AML-193 (cell line): Measurements from ENCODE around the gene EHD3.

Experiments used
- DNase-seq, 2 experiments: peaks; one replicate each; lab custom pipeline; 2025; lab: John Stamatoyannopoulos, UW

The EHD3 gene

DNA sequence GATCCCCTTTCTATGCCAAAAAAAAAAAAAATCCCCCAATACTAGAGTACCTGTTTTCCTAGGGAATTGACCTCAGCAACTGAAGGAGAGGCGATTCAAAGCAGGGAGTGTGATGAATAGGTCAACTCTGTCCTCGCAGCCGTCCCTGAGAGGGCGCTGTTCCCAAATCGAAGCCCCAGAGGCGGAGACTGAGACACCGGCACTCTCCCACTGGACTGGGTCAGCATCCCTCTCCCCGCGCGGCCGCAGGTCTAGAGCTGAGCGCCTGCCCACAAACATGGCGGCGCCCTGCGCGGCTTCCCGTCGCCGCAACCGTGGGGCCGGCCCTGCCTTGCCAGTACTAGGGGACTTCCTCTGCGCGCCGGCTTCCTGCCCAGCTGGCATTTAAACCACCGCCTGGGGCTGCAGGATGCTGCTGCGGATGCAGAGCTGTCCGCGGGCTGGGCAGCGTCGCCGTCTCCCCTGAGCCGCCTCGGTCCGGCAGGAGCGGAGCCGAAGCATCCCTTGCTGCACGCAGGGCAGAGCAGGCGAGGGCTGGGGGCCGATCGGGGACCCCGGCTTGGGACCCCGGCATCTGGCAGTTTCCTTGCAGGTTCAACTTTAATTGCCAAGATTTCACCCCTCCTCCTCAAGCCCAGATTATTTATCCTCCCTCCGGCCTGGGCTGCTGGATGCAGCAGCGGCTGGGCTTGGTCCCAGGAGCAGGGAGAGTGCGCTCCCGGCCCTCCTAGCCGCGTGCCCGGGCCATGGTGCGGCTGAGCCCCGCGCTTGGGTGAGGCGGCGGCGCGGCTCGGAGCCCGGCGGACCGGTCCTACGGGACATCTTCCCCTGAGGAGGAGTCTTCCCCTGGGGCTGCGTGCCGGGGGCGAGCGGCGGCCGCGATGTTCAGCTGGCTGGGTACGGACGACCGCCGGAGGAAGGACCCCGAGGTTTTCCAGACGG lies at the start of gene EHD3:
Gene EHD3, plus strand, starts transcription at position 412 of the 942 bp plus-strand sequence. Its CDS starts 470 bp downstream, at position 882.
- DNase-seq = no peak

DNA sequence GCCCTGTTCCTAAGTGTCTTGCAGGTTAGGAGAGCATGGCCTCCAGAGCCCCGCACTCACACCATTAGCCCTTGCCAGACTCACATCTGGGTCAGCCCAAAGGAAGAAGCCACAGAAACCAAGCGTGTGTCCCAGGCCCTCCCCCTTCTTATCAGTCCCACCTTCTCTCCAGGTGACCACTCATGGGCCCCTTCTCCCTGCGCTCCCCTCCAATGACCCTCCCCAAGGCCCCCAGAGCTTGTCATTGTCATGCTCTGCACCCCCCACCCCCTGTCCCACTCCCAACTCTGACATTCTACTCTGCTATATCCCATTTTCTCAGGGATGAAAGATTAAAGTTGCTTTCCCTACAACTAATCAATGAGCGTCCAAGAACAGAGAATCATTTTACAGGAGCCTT lies 46.8 kb upstream of the EHD3 start:
- no peak for DNase-seq

DNA sequence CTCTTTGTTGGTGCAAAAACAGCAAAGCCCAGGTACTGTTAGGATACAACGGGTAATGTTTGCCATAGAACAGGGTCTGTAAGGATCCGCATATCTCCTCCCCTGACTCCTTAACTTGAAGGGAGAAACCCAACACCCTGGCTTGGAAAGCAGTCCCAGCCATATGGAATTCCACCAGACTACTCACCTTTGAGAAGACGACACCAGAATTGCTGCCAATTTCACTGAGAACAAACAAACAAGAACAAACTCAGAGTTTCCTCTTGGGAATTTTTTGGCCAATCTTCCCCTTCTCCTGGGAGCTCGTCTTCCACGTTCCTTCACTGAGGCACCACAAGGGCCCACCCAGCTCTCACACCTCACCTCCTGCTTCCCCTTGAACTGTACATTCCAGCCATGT lies 45.8 kb upstream of the EHD3 start:
- no peak for DNase-seq

DNA sequence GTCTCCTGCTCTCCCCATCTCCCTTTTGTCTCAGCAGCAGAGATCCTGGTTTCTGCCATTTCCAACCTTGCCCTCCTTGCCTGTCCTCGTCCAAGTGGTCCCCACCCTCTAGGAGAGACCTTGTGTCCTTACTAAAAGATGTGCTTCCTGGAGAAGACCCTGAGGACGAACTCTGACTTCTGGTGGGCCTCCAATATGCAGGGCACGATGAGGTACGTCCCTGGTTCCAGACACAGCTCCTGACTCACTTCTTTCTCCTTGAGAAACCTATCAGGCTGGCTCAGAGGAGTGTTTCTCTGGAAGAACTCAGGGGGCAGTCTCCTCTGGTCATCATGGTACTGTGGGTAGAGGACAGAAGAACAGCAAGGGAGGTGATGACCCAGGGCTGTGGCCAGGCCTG lies 44.8 kb upstream of the EHD3 start:
- no peak for DNase-seq

DNA sequence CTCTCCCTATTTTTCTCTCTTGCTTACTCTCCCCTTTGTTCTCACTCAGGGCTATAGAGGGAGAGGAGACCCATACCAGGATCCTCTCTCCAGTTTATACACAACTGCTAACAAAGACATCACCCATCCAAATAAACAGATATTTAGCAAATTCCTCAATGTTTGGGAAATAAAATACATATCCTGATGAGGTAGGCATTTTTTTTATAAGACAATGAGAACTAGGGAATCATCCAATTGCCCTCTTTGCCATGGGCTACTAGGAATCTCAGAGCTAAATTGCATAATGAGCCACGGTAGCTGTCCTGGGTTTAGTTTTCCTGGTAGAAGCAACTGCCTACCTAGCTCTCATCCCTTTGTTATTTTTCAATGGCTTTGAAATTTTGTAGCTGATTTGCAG lies 43.8 kb upstream of the EHD3 start:
- DNase-seq = no peak

DNA sequence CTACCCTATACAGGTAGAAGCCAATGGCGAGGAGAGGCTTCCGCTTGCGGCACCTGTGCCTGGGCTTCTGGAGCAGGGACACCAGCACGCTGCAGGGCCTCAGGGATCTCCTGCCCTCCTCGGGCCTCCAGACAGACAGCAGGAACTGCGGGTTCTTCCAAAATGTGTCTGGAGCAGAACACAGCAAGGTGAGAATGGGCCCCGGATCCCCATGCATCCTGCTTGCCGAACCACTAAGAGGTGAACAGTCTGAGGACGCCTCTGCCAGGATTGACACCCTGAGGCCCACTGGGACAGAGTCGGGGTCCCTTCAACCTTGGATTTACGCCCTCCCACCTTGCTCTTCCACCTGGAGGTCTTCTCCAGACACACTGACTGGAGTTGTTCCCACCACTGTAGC lies 42.0 kb upstream of the EHD3 start:
- no peak for DNase-seq

DNA sequence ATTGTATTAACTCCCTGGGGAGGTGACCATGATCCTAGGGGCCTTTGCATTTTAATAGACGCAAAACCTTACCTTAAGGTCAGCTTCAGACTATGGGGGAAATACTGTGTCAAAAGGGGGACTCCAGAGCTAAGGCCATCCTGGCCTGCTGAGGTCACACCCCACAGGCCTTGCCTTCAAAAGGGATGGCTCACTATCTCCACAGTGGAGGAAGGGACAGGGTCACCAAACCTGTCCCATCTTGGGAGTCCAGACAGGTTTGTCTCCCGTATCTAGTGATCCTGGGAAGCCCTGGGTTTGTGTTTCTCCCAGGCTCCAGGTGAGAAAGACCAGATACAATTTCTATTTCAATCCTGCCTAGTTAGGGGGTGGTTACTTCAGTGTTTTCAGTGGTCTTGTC lies 41.6 kb upstream of the EHD3 start:
- no peak for DNase-seq

DNA sequence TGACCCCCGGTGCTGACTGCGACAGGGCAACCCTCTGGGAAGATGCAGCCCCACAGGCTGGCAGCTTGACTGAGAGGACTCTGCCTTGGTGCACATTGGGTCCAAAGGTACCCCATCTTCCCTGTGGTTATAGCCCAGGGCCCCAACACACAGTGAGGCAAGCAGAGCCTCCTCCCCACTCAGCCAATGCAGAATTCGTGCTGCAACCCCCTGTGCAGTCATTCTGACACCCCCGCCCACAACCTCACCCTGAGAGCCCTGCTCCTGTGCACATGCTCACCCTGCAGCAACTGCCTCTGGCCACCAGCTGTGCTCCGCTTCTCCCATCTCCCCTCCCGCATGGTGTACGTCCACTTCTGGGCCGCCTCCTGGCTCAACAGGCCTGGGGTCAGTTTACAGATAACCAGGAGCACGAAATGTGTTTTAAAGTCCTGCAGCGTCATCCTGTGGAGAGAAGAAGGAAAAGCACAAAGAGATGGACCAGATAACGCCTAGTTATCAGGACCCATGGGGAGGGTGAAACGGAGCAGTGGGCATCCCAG lies 41.0 kb upstream of the EHD3 start:
- no peak for DNase-seq

DNA sequence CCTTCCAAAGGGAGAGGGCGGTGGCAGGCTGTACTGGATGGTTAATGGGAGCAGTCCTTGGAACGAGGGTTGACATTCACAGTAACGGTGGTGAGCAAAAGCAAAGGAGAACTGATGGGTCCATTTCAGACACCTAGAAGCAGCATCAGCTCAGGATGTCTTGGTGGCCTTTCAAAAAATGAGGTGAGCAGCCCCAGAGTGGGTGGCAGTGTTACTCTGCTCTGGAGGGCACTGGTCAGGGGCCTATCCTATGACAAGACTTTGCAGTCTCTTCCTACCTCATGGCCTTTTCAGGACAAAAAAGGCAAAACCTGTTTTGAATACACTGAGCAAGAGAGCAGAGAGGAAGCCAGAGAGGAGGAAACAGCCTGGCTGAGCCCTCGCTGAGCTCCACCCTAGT lies 40.1 kb upstream of the EHD3 start:
- no peak for DNase-seq

DNA sequence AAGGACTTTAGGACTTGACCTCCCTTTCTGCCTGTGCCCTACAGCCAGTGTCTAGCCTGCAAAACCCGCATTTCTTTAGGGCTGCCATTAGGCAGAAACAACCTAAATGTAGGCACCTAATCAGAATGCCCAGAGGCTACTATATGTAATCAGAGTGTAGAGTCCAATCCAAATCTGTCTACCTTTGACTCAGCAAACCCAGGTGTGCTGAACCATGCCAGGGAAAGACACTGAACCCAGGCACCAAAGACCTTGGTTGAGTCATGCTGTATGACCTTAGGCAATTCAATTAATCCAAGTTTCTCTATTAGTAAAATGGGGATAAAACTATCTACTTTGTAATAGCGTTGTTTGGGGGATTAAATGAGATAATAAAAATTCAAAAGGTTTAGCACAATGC lies 37.3 kb upstream of the EHD3 start:
- no peak for DNase-seq

DNA sequence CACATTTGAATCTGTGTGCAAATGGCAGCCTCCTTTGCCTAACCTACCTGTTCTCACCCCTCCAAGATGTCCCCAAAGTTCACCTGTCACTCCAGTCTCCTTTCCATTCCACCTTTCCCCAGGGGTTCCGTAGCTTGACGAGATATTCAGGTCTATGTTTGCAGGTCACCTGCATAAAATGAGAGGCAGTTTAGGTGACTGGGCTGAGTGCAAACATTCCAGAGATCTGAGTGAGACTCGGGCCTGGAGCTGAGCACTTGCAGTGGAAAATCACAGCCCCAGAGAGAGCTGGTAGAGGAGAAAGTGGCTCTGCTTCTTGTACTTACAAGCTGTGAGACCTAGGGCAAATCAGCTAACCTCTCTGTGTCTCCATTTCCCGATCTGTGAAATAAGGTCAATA lies 36.8 kb upstream of the EHD3 start:
- DNase-seq = no peak

DNA sequence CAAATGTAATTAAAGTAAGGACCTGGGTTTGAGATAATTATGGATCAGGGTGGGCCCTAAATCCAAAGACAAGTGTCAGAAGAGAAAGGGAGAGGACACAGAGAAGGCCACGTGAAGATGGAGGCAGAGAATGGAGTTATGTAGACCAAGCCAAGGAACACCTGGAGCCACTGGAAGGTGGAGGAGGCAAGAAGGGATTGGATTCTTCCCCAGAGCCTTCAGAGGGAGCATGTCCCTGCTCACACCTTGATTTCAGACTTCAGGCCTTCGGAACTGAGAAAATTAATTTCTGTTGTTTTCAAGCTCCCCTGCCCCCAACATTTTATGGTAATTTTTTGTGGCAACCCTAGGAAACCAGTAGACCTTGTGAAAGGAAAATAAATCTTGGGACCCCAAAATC lies 36.3 kb upstream of the EHD3 start:
- DNase-seq = no peak

DNA sequence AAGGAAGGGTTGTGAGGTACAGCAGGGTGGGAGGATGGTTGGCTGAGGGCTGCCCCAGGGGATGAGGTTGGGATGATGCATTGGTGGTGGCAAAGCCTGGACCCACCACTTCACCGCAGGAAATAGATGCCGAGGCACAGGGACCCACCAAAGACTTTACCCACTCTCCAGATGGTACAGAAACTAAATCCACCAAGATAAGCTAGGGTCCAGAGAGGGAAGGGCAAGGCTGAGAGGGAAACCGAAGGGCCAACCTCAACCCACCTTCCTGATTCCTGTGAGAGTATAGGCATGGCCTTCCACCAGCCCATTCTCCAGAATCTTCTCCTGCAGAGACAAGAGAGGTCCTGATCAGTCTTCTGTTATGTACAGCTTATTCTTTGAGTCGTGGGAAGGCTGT lies 34.7 kb upstream of the EHD3 start:
- no peak for DNase-seq

DNA sequence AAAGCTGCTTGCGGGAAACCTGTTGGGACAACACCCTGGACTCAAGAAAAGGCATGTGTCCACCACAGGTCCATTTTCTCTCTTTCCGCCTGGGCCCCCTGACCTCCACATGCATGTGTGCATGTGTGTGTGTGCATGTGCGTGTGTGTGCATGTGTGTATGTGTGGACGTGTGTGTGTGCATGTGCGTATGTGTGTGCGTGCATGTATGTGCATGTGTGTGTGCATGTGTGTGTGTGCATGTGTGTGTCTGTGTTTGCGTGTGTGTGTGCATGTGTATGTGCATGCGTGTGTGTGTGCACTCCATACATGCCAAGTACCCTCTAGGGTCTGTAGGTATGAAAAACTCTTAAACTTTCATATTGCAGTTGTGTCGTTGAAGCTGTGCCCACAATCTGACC lies 33.0 kb upstream of the EHD3 start:
- DNase-seq = no peak

DNA sequence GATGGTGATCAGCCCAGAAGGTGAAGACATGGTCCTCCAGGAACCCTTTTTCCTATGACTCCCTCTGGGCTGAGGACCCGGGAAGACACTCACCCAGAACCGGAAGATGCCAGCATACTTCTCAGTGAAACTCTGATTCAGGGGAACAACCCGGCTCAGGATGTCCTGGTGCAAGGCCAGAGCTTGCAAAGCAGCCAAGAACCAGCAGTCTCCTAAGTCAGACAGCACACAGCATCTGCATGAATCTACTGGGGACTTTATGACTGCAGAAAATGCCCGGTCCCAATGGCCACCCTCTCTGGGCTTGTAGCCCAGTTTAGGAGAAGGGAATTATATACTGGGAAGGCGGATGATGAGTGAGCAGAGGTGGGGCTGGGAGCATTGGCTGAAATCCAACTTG lies 31.9 kb upstream of the EHD3 start:
- no peak for DNase-seq

DNA sequence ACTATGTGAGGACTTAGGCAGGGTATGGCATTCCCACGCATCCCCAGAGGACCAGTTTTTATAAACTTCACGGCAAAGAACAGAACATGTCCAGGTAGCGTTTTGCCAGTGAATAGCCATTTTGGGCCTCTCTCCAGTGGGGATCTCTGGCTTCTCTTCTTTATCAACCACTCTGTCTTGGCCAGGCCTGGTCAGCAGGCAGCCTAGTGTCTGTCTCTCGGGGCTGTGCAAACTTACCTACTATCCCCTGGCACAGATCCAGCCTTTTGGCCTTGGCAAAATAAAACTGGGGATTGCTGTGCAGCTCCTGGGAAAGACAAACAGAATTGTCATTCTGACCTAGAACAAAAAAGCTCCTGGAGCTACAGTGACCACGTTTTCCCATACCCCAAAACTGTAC lies 31.1 kb upstream of the EHD3 start:
- DNase-seq = no peak

DNA sequence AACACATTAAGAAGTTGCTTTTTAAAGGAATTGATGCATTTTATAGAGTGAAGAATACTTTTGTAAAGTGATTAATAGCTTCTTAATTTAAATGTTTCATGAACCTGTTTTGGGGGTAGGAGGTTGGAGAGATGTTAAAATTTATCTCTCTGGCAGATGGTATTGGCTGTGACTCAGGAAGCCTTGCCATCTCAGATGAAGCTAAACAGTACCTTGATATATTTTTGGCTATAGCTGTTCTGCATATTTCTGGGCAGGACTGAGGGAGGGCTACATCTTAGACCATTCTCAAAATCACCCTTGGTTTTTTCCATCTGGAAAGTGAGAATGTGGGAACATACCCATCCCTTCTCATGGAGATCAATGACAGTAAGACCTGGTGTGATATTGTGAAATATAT lies 30.0 kb upstream of the EHD3 start:
- no peak for DNase-seq

DNA sequence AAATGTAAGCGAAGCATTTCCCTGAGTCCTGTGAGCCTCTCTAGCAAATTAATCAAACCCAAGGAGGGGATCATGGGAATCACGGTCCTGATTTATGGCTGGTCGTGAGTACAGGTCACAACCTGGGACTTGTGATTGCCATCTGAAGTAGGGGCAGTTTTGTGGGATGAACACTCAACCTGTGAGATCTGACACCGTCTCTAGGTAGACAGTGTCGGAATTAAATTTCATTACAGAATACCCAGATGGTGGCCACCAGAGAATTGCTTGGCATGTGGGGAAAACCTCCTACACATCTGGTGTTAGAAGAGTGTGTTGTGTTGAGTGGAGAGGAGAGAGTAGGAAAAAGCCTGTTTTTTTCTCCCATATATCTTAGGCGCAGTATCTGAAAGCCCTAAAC lies 29.2 kb upstream of the EHD3 start:
- no peak for DNase-seq

DNA sequence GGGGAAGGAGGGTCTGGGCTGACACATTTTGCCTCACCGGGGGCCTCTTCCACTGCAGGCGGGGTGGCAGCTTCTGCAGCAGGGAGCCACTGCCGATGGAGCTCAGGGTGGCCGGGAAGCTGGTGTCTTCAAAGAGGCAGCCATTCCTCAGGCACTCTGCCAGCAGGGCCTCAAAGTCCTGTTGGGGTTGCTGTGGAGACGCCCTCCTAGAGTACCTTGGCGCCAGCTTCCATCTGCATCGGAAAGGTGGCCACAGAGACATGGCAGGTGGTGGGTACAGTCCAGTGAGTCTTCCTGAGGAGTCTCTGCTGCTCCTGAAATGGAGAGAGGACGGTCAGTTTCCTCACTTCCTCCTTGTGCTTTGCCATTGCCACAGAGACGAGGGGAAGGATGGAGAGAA lies 28.8 kb upstream of the EHD3 start:
- DNase-seq = no peak

DNA sequence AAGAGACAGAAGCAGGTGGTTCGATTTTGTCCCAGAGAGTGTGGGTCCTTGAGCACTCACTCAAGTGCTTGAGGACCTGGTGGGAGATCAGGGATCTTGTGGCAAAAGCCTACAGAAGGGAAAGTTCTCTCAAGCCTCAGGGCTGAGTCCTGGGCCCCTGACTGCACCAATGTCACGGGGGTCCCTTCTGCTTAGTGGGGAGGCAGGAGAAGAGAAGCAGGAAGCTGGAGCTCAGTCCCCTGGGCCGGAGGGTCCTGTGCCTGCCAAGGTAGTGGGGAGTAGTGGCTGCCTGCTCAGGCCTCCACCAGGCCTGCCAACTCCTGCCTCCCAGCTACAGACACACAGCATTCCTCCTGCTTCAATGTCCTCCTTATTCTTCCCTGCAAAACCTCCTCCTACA lies 28.3 kb upstream of the EHD3 start:
- DNase-seq = no peak

DNA sequence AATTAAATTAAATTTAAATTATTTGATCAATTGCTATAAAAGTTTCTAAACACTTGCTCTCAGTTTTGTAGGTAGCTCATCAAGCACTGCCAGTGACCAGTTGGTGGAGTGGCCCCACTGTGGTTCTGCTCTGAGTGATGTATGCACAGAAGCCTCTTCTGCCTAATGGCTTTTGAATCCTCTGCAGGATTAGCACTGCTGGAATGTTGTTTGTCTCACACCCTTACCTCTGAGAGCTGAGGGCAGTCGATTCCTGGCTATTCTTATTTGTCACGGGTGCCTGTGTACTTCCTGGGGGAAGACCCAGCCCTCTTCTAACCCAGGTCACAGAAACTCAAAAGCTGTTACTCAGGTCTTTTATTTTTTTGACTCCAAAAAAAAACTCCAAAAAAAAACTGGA lies 26.2 kb upstream of the EHD3 start:
- DNase-seq = no peak

DNA sequence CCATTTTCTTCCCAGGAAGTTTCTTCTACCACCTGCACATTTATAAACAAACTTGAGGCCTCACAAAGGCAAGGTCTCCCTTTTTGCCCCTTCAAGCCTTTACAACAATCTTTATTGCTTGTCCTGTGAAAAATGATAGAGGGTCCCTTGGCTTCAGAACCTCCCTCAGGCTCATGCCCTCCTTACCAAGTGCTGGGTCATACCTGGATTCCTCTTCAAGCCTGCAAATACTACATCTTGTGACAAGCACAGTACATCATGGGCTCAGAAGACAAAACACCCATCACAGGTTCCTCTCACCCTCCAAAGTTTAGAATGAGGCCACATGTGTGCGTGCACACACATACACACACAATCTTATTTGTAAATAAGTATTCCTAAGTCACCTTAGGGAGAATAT lies 25.7 kb upstream of the EHD3 start:
- DNase-seq = no peak

DNA sequence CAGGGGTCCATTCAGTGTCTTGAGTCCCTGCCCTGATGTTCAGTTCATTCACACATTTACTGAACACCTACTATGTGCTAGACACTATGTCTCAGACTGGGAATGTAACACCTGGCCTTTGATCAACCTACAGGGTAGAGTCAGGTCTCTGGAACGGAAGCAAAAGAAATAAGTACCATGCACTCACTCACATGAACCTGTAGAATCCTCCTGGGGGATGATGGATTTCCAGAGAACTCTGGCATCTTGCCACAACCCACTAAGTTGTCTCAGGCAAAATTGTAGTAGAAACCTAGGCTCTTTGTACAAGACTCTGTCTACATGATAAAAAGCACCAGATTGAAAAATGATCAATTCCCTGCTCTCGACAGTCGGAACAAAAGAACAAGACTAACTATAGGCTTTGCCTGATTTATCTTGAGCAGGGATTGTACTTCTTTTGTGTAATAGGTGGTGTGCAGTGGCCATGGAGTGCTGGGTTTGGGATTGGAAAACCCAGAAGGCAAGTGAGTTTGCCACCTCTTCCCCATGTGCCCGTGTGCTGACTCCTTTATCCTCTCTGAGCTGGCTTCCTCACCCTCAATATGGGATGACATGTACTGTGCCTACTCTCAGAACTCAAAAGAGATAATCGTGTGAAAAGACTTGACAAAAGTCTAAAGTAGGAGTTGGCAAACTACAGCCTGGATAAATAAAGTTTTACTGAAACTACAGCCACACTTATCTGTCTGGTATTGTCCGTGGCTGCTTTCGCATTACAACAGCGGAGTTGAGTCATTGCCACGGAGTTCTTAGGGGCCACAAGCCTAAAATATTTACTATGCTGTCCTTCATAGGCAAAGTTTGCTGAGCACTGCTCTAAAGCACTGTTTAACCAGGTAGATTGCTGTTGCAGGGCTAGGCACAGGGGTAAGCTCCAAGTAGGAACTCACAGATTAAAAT lies 21.0 kb upstream of the EHD3 start:
- no peak for DNase-seq
